Thyroid gland (tissue), 4 donors: ENCODE data around the gene CNNM1. TPM values are rescaled to one million over a fixed set of nuclear protein-coding genes. Genes with fewer than 3 reads are reported as not detected.

Experiments
- DNase-seq, 2 donors: peaks; one replicate each; pipeline ENCODE4 v3.0.0-alpha.2; 2019
- H3K27ac ChIP-seq, 3 donors: fragments of 200-600 bp; sonication (generic); 1 replicate in 2 of 3; 2 replicates in 1 of 3; pipeline ENCODE4 v1.5.1; 2016 to 2019; ENCODE audit warnings: mild to moderate bottlenecking in 1 of 3, moderate library complexity in 1 of 3
- H3K27me3 ChIP-seq: fragments of 200-600 bp; sonication (generic); one replicate; pipeline ENCODE4 v1.5.1; 2019
- H3K36me3 ChIP-seq, 2 donors: fragments of 200-600 bp; sonication (generic); one replicate each; pipeline ENCODE4 v1.5.1; 2016 to 2019
- H3K4me1 ChIP-seq, 2 donors: fragments of 200-600 bp; sonication (generic); one replicate each; pipeline ENCODE4 v1.5.1; 2017 to 2019
- H3K4me3 ChIP-seq, 3 donors: fragments of 200-600 bp; sonication (generic); replicated peaks in 1 of 3; 1 replicate in 2 of 3; 2 replicates in 1 of 3; pipeline ENCODE4 v1.5.1; 2016; ENCODE audit warnings: mild to moderate bottlenecking in 1 of 3
- H3K9me3 ChIP-seq: fragments of 200-600 bp; sonication (generic); one replicate; pipeline ENCODE4 v1.5.1; 2017
- CTCF ChIP-seq, 6 experiments: fragments of 200-600 bp in 3 of 6; fragments of 450-650 bp in 3 of 6; sonication (generic) in 3 of 6; IDR thresholded peaks; one replicate each; pipeline ENCODE4 v1.5.1; 2016 to 2019; ENCODE audit warnings: antibody characterized with exemption in 6 of 6, mild to moderate bottlenecking in 2 of 6, inconsistent platforms in 1 of 6, moderate library complexity in 1 of 6
- POLR2A ChIP-seq, 2 donors: fragments of 450-650 bp; IDR thresholded peaks; one replicate each; pipeline ENCODE4 v1.6.1; 2017; ENCODE audit warnings: antibody characterized with exemption in 2 of 2, mild to moderate bottlenecking in 2 of 2, moderate library complexity in 1 of 2
- WGBS, 2 donors: methylation state at CpG; one replicate each; pipeline ENCODE4 v1.1.5; 2017; 5-methylcytosine and 5-hydroxymethylcytosine counted together
- intact Hi-C: fragments of 100-400 bp; cut with DNase I; formaldehyde crosslinking; loops from one replicate; pipeline ENCODE4 v1.15.1; 2023
- total RNA-seq, 4 donors: library from RNA; depleted of rRNA; stranded (reverse); fragments of >200 nt; gene quantifications; one replicate each; pipeline ENCODE4 v1.2.3, GENCODE V29; 2016

CNNM1 gene
- total RNA-seq, 4 donors from 2014 or later = 0.27 to 0.67 (median 0.50) TPM

DNA sequence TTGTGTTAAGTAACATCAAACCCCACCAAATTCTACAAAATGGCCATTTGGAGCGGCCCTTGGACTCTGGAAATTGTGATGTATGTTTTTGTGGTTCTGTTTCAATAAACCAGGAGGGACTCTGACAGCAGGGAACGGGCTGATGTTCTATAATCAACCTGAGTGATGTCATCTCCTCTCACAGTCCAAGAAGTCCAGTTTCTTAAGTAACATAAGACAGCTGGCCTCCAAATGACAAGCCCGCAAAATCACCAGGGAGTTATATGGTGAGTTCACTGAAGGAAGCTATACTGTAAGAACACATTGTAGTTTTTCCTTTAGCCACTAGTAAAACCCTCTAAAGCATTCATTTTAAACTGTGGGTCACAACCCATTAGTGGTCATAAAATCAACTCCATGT, 67.3 kb downstream of the CNNM1 start:
- H3K9me3 ChIP-seq = no peaks in the 10 kb centered on the region
- H3K27ac ChIP-seq = no peak overlapping the region
- H3K36me3 ChIP-seq = peaks cover 12 to 37% of the 10 kb centered on the region in 2 donors
- TF ChIP-seq CTCF (IDR thresholded peaks at IDR 0.05) = no peak
- no peak for TF ChIP-seq POLR2A (IDR thresholded peaks at IDR 0.05)
- H3K27me3 ChIP-seq = no peaks in the 10 kb centered on the region
- intact Hi-C loops = no loop called here
- no peak for DNase-seq
- 90 to 94% methylated on average over 3 of the region's 3 CpGs for WGBS, 2 donors
- peaks cover 13 to 27% of the 10 kb centered on the region in 2 donors for H3K4me1 ChIP-seq
- no peak overlapping the region for H3K4me3 ChIP-seq

GRCh38 chr10:99399664-99400063, 70.5 kb downstream of the CNNM1 start:
- no peak for TF ChIP-seq CTCF (IDR thresholded peaks at IDR 0.05)
- TF ChIP-seq POLR2A (IDR thresholded peaks at IDR 0.05) = no peak
- no peaks in the 10 kb centered on the region for H3K9me3 ChIP-seq
- 98 to 100% methylated on average over 3 of the region's 3 CpGs for WGBS, 2 donors
- no peak overlapping the region for H3K27ac ChIP-seq
- no peak overlapping the region for H3K4me3 ChIP-seq
- peaks cover 11 to 13% of the 10 kb centered on the region in 2 donors for H3K4me1 ChIP-seq
- intact Hi-C loops = no loop called here
- H3K36me3 ChIP-seq = peaks cover 36 to 61% of the 10 kb centered on the region in 2 donors
- H3K27me3 ChIP-seq = no peaks in the 10 kb centered on the region
- DNase-seq = no peak

- DNase-seq = no peak
- no peak for TF ChIP-seq CTCF (IDR thresholded peaks at IDR 0.05)
- no peak for TF ChIP-seq POLR2A (IDR thresholded peaks at IDR 0.05)
- Histone ChIP-seq H3K27ac (no peak overlapping the region), H3K9me3 (no peaks in the 10 kb centered on the region), H3K36me3 (peaks cover 44 to 67% of the 10 kb centered on the region in 2 donors), H3K4me3 (no peak overlapping the region), H3K27me3 (no peaks in the 10 kb centered on the region), H3K4me1 (no peaks in the 10 kb centered on the region)
- intact Hi-C loops = no loop called here
- WGBS, 2 donors = 77 to 79% methylated on average over 9 of the region's 9 CpGs
These were observed 74.5 kb downstream of the CNNM1 start for GRCh38 chr10:99403674-99404073.

GRCh38 chr10:99406149-99406548, 77.0 kb downstream of the CNNM1 start:
- Histone ChIP-seq H3K27me3 (no peaks in the 10 kb centered on the region), H3K4me3 (no peak overlapping the region), H3K9me3 (no peaks in the 10 kb centered on the region), H3K27ac (no peak overlapping the region), H3K36me3 (peaks cover 42 to 48% of the 10 kb centered on the region in 2 donors), H3K4me1 (no peaks in the 10 kb centered on the region)
- no peak for DNase-seq
- TF ChIP-seq CTCF (IDR thresholded peaks at IDR 0.05) (no peak), POLR2A (IDR thresholded peaks at IDR 0.05) (no peak)
- intact Hi-C loops = no loop called here
- 94 to 95% methylated on average over 3 of the region's 3 CpGs for WGBS, 2 donors

- intact Hi-C loops = no loop called here
- H3K27me3 ChIP-seq = no peaks in the 10 kb centered on the region
- no peak for DNase-seq
- peaks cover 10 to 17% of the 10 kb centered on the region in 2 donors for H3K36me3 ChIP-seq
- no peak overlapping the region for H3K27ac ChIP-seq
- H3K4me1 ChIP-seq = no peaks in the 10 kb centered on the region
- 49 to 63% methylated on average over 1 of the region's 1 CpG for WGBS, 2 donors
- H3K4me3 ChIP-seq = no peak overlapping the region
- TF ChIP-seq CTCF (IDR thresholded peaks at IDR 0.05) = no peak
- TF ChIP-seq POLR2A (IDR thresholded peaks at IDR 0.05) = no peak
- H3K9me3 ChIP-seq = no peaks in the 10 kb centered on the region
These were observed 81.0 kb downstream of the CNNM1 start for GRCh38 chr10:99410146-99410545.
